NCI-H524 treated with DMSO at 0.1 percent for 48 hours (cell line): ENCODE data around the gene GPR137C.
"Not testable (repeated sequence)": the region's sequence is repeated elsewhere in the genome, so short reads cannot be mapped to it uniquely, and the experiment has no call there.

Experiments used
- DNase-seq: peaks from one replicate; lab custom pipeline; 2025; lab: John Stamatoyannopoulos, UW

Gene GPR137C

DNA sequence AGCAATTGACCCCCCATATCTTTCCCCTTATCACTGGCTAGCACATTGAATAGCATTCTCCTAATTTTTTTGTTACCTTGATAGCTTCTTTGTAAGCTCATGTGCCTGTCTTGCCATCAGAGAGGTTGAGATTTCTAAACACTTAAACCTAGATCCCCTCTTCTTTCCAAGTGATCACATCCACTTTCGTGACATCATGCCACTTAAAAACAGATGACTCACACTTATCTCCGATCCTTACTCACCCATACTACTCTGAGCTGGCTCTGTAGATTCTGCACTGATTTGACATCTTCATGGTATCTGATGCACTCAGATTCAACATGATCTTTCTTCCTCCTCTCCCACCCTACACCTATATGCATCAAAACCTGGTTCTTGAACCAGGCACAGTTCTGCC lies 10.5 kb downstream of the GPR137C start:
- DNase-seq, result peak; percentile 15

DNA sequence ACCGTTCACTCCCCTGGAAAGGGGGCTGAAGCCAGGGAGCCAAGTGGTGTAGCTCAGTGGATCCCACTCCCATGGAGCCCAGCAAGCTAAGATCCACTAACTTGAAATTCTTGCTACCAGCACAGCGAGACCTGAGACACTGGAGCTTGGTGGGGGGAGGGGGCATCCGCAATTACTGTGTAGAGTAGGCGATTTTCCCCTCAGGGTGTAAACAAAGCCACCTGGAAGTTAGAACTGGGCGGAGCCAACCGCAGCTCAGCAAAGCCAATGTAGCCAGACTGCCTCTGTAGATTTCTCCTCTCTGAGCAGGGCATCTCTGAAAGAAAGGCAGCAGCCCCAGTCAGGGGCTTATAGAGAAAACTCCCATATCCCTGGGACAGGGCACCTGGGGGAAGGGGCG lies 15.8 kb downstream of the GPR137C start:
- DNase-seq, result not testable (repeated sequence)

DNA sequence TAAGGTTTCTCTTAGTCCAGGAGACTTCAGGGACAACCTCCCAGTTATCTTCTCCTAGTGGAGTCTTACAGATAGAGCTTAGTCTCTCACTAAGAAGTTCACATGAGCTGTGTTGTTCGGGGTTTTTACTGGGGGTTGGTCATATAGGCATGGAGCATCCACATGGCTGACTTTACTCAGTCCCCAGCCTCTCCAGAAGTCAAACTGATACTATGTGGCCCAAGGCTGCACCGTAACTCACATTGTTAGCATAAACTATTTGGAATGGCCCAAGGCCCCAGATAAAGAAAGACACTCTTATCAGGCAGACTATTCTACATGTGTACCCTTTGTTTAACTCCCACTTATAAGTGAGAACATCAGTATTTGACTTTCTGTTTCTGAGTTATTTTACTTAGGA lies 23.2 kb downstream of the GPR137C start:
- DNase-seq, result no peak

DNA sequence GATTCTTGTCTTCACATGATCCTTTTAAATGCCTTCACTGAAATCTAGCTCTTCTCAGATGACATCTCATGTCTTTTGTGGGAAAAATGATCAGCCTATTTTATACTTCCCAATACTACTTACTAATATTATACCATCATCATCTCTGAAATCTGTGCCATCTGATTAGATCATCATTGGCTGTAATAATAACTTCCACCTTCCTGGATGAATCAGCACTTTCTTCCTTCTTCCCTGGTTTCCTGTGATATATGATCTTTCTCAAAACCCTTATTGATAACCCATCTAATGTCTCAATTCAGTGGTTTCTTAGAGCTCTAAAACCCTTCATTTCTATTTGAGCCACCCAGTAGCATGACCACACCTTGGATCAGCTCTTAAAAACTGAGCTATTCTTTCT lies 30.9 kb downstream of the GPR137C start:
- no peak for DNase-seq

DNA sequence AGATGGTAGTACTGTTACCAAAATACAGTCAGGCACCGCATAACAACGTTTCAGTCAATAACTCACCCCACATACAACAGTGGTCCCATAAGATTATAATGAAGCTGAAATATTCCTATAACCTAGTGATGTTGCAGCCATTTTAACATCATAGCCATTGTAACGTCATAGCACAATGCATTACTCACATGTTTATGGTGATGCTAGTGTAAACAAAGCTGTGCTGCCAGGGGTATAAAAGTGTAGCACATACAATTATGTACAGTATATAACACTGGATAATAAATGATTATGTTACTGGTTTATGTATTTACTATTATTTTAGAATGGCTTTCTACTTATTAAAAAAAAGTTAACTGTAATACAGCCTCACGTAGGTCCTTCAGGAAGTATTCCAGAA lies 37.0 kb downstream of the GPR137C start:
- no peak for DNase-seq

DNA sequence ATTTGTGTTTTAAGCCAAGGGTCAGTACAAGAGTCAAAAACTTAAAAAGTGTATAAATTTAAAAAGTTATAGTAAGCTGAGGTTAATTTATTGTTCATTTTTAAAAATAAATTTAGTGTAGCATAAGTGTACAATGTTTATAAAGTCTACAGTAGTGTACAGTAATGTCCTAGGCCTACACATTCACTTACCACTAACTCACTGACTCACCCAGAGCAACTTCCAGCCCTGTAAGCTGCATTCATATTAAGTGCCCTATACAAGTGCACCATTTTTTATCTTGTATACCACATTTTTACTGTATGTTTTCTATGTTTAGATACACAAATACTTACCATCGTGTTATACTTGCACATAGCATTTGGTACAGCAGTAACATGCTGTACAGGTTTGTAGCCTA lies 37.7 kb downstream of the GPR137C start:
- DNase-seq, result no peak

DNA sequence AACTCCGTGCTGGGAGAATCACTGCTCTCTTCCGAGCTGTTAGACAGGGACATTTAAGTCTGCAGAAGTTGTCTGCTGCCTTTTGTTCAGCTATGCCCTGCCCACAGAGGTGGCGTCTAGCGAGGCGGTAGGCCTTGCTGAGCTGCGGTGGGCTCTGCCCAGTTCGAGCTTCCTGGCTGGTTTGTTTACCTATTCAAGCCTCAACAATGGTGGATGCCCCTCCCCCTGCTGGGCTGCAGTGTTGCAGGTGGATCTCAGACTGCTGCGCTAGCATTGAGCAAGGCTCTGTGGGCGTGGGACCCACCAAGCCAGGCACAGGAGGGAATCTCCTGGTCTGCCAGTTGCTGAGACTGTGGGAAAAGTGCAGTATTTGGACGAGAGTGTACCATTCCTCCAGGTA lies 43.7 kb downstream of the GPR137C start:
- DNase-seq, result no peak

DNA sequence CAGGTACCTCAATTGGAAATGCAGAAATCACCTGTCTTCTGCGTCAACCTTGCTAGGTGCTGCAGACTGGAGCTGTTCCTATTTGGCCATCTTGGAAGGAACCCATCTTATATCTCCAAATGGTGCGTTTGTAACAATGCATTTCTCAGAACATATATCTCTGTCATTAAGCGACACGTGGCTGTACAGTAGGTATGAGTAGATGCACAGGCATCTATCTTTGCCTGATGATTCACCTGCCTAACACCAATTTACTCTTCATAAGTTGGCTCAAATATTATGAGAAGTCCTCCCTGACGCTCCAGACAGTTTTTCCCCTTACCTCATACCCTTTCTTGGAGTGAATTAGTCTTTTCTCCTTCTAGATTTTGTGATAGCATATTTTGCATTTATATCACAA lies 44.2 kb downstream of the GPR137C start:
- no peak for DNase-seq

DNA sequence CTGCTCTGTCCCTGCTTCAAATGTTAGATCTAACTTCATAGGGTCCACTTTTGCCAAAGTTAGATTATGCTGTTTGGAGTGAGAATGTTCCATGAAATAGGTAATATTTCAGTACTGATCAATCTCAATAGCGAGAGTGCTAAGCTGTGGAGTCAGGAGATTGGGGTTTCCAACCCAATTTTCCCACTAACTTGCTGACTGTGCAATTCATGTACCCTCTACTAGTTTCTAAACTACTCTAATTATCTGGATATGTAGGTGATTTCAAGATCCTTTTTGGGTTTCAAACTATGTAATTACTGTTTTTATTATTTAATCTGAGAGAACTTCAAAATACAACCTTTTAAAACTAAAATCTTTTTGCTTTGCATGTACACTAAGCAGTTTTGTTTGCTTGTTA lies 45.9 kb downstream of the GPR137C start:
- DNase-seq, result no peak

DNA sequence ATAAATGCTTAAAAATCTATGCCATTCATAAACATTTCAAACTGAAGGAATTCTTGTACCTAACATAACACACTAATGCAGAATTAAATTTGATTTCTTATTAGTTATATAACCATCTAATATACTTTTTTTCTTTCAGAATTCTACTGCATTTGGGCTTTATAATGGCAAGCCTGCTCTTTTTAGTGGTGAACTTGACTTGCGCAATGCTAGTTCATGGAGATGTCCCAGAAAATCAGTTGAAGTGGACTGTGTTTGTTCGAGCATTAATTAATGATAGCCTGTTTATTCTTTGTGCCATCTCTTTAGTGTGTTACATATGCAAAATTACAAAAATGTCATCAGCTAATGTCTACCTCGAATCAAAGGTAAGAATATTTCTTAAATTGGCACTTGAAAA lies 47.3 kb downstream of the GPR137C start:
- DNase-seq, result no peak

DNA sequence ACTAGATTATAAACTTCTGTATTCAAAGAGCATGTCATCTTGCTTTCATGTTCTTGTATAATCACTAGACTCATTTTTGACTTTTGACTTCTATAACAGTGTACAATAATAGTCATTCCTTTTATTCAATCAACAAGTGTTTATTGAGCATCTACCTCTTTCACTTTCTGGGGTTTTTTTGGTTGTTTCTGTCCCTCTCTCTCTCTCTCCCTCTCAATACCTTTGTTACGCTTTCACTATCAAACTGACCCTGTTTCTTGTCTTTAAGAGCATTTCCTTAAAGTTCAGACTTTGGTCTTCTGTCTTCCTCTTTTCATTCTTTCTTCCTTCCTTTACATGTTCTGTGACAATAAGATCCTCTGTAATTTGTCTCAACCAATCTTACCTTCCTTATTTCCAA lies 49.5 kb downstream of the GPR137C start:
- no peak for DNase-seq

DNA sequence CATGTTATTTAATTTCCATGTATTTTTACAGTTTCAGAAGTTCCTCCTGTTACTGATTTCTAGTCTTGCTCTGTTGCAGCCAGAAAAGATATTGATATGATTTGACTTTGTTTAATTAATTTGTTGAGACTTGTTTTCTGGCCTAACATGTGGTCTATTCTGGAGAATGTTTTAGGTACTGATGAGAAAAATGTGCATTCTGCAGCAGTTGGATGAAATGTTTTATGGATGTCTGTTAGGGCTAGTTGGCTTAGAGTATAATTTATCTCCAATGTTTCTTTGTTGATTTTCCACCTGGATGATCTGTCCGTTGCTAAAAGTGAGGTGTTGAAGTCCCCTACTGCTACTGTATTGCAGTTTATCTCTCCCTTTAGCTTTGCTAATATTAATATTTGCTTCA lies 54.4 kb downstream of the GPR137C start:
- no peak for DNase-seq

DNA sequence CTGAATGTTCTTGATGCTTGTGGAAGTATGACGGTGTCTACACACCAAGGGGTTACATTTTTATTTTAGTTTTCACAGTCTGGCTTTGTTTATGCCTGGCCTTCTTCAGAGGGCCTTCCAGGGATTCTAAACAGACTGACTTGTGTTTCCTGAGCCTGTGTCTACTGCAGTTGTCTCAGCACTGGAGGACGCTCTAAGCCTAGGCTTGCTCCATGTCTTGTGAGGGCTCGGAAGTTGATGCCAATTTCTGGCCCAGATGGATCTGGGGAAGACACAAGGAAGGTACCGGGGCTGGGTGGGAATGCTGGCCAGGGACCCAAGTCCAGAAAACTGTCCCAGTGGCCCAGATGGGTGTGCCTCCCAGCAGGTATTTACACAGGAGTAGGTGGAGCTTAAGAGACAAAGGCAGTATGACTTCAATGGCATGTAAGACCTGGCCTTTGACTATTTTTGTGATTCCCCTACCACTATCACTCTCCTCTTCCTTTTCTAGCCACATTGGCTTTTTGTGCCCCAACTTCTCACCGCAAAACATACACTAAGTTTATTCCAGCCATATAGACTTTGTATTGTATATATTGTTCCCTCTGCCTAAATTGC lies 56.9 kb downstream of the GPR137C start:
- no peak for DNase-seq

DNA sequence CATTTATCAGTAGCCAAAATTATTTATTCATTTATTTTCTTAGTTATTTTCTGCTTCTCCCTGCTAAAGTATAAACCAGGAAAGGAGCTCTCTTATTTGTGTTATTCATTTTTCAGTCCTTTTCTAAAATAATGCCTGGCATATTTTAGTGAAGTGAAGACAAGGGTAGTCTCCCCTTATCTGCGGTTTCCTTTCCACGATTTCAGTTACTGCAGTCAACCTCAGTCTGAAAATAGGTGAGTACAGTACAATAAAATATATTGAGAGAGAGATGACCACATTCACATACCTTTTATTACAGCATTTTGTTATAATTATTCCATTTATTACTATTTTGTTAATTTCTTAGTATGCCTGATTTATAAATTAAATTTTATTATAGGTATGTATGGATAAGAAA lies 57.6 kb downstream of the GPR137C start:
- no peak for DNase-seq

DNA sequence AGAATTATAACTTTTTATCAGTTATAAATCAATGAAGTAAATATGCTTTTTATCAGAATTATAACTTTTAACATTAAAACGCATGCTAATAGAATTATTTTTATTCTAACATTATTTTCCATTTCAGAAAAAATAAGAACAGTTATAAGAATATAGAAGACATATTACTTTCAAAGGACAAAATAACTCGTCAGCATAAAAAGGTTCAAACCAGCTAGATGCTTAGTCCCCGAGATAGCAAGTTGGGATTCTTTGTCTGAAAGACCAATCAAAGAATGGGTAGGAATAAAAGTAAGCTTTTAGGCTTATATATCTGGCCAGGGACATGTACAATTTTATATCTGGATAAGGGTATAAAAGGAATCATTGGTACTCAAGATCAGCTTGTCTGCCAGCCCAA lies 66.0 kb downstream of the GPR137C start:
- DNase-seq, result no peak

DNA sequence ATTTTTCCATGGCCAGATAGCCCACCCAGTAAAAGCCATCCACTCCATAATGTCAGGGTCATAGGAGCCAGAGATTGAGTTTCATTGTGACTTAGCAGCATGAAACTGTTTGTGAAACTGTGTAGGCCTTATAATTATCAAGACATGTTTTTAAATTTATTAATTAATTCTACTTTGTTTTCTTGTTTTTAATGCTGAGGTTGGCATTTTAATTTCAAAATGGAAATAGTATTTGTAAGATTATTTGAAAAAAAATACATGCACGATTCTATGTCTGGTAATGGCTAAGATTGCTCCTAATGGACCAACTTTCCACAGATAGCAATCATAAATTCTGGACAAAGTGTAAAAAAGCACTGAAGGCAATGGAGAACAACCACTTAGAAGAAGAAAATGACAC lies 67.1 kb downstream of the GPR137C start:
- no peak for DNase-seq

DNA sequence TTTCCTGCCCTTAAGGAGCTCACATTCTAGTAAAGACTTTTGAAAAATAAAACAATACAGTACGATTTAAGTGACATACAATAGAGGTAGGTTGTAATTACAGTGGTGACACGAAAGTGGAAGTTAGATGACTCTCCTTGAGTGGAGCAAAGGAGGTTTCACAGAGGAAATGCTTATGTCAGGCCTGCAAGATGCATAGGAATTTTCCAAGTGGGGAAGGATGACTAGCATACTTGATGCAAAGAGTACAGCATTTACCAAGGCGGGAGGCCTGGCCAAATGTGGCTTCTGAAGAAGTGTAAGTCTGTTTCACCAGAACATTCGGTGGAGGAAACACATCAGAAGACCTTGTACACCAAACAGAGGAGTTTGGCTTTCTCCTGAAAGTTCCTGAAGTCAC lies 87.5 kb downstream of the GPR137C start:
- no peak for DNase-seq

DNA sequence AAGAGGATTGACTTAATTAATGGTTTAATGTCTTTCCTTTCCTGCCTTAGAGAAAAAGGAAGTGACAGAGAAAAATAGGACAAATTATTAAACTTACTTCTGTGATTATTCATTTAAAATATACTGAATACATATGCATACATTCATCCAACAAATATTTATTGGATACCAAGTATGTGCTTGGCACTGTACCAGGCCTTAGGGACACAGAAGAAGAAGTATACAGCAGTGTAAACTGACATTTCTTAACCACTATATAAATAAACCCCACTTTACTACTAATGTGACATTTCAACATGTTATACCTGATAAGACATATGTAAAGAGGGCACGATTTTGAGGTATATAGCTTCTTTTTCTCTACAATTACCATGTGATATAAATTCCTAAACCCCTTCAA lies 89.1 kb downstream of the GPR137C start:
- DNase-seq, result no peak

DNA sequence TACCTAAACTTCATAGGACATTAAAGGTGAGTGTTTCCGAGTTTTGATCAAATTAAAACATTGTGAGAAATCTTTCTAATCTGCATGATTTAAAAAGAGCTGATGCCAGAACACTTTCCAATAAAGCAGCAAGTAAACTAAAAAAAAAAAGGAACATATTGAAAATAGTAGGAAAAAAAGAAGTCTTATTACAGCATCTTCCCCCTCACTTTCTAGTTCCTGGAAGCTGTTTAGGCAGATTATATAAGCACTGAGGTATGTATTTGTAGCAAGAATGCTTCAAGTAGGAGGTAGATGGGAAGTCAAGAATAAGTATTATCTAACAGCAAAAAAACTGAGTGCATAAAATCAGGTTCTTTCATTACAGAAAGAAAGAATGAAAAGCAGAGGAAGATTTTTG lies 96.9 kb downstream of the GPR137C start:
- no peak for DNase-seq

DNA sequence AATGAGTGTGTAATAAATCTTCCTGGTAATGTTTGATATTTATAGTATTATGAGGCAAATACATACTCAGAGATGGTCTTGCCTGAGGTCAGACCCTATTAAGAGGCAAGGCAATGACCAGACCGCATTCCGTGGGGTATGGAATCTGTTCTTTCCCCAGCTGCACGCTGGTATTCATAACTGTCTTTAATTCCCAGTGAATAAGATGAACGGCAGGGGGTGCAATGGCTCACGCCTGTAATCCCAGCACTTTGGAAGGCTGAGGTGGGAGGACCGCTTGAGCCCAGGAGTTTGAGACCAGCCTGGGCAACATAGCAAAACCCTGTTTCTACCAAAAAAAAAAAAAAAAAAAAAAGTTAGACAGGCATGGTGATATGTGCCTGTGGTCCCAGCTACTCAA lies 98.1 kb downstream of the GPR137C start:
- no peak for DNase-seq

DNA sequence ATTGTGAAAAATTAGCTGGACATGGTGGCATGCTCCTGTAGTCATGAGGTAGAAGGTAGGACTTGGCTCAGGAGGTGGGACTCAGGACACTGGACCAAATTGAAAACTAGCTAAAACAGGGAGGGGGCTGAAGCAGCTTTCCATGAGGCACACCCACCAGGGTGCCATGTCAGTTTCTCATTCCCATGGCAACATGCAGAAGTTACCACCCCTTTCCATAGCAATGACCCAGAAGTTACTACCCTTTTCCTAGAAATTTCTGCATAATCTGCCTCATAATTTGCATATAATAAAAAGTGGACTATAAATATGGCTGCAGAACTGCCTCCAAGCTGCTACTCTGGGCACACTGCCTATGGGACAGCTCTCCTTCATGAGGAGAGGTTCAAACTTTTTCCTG lies 104.3 kb downstream of the GPR137C start:
- no peak for DNase-seq

DNA sequence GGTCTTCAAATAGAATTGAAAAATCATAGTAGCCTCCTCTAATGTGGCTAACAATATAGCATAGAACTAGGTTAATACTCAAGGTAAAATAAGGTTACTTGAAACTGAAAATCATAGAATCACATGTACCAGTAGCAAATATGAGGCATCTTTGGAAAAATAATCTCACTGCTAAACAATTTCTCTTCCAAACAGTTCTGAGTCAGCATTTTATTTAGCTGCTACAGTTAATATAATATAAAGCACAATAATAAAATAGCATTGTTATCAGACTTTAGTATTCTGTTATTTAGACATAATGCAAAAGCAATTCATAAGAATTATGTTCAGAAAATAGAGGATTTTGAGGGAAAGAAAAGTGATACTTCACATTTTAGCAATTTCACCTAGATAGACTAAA lies 107.7 kb downstream of the GPR137C start:
- DNase-seq, result no peak

DNA sequence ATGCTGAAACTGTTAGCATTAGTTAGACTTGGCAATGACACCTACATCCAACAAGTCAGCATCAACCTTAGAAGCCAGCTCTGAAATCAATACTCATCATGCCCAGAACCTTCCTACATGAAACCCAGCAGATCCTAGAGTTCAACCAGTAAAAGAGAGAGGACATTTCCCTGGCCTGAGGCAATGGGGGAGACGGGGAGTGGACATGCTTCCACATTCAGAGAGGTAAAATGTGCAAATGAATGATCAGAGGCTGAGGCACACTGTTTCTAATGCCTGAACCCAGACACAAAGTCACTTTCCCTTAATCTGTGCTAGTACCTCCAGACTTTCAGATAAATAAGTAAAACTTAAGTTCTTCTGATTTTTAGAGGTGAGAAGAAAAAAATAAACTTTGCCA lies 108.2 kb downstream of the GPR137C start:
- no peak for DNase-seq

DNA sequence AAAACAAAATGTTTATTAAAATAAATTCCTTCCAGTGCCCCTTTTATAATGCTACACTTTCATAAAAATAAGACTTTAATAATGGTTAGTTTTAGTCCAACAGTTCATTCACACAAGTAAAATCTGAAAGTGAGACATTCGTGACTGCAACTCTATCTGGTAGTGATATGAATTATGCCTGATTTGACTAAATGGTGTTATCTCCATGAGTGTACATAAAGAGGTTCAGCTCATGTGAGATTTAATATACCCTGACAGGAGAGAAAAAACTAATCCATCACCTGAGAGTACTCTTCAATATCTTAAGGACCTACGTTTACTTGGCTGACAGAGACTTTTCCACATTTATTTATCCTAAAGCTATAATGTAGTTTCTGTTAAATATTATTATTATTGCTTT lies 108.7 kb downstream of the GPR137C start:
- no peak for DNase-seq

DNA sequence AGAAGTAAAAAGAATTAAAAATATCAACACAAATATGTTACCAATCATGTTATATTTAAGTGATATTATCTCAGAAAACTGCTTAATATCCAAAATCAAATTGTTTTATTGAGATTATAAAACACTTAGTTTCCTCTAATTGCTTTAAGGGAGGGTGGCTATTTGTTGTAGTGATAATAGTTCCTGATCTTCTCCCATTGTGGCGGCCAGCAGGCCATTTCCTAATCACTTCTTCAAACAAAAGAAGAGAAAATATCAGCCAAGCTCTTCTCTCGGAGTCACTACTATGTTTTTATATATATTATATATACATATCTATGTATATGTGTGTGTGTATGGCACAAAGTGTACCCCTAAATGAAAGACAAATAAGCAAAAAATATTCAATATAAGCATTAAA lies 111.2 kb downstream of the GPR137C start:
- no peak for DNase-seq
